Neural cell (in vitro differentiated cells): ENCODE measurements around the gene SSBP1. TPM values are rescaled to one million over a fixed set of nuclear protein-coding genes. Genes with fewer than 3 reads are reported as not detected.

Experiments
- H2AFZ ChIP-seq: fragments of 200-600, 300-800 bp; sonication (generic), shearing (Covaris generic); 2 replicates; pipeline ENCODE4 v1.6.0; 2014; ENCODE audit warnings: low read depth, mild to moderate bottlenecking, antibody characterized with exemption, low read length, moderate library complexity
- H3F3A ChIP-seq: fragments of 200-600 bp; shearing (Covaris generic); 2 replicates; pipeline ENCODE4 v1.6.1; 2016; ENCODE audit warnings: mild to moderate bottlenecking, moderate library complexity, mixed read lengths, antibody characterized with exemption, low read length; ENCODE audit not compliant: insufficient read depth, poor library complexity, severe bottlenecking
- H3K27ac ChIP-seq: fragments of 200-600, 300-800 bp; sonication (generic), shearing (Covaris generic); 2 replicates; pipeline ENCODE4 v1.5.1; 2014; ENCODE audit warnings: mild to moderate bottlenecking, low read length, moderate library complexity
- H3K27me3 ChIP-seq: fragments of 300-800, 200-600 bp; sonication (generic), shearing (Covaris generic); 2 replicates; pipeline ENCODE4 v1.6.0; 2014; ENCODE audit warnings: mild to moderate bottlenecking, low read depth, low read length, moderate library complexity; ENCODE audit not compliant: insufficient read depth
- H3K36me3 ChIP-seq: fragments of 300-800, 200-600 bp; sonication (generic), shearing (Covaris generic); 2 replicates; pipeline ENCODE4 v1.5.1; 2014; ENCODE audit warnings: mild to moderate bottlenecking, antibody characterized with exemption, low read length, moderate library complexity; ENCODE audit not compliant: insufficient read depth
- H3K4me2 ChIP-seq: fragments of 300-800, 200-600 bp; sonication (generic), shearing (Covaris generic); 2 replicates; pipeline ENCODE4 v1.6.0; 2014; ENCODE audit warnings: mild to moderate bottlenecking, low read length
- H3K4me3 ChIP-seq: fragments of 300-800, 200-600 bp; sonication (generic), shearing (Covaris generic); 2 replicates; pipeline ENCODE4 v1.5.1; 2014; ENCODE audit warnings: mild to moderate bottlenecking, low read length, moderate library complexity
- H3K79me2 ChIP-seq: fragments of 200-600 bp; shearing (Covaris generic); replicated peaks from 2 replicates; pipeline ENCODE4 v1.6.0; 2014; ENCODE audit warnings: mild to moderate bottlenecking, low read length, moderate library complexity; ENCODE audit not compliant: insufficient read depth
- H3K9ac ChIP-seq: fragments of 300-800, 200-600 bp; sonication (generic), shearing (Covaris generic); 2 replicates; pipeline ENCODE4 v1.6.1; 2016; ENCODE audit warnings: mild to moderate bottlenecking, low read length, mixed read lengths
- H3K9me2 ChIP-seq: fragments of 200-600 bp; shearing (Covaris generic); 2 replicates; pipeline ENCODE4 v1.6.1; 2016; ENCODE audit warnings: mild to moderate bottlenecking, low read length, mixed read lengths; ENCODE audit not compliant: insufficient read depth
- H3K9me3 ChIP-seq: fragments of 200-600, 300-800 bp; sonication (generic), shearing (Covaris generic); 2 replicates; pipeline ENCODE4 v1.6.1; 2016; ENCODE audit warnings: mild to moderate bottlenecking, mixed run types, low read length, moderate library complexity, mixed read lengths
- H4K20me1 ChIP-seq: fragments of 200-600 bp; shearing (Covaris generic); 2 replicates; pipeline ENCODE4 v1.6.1; 2016; ENCODE audit warnings: mild to moderate bottlenecking, mixed run types; ENCODE audit not compliant: insufficient read depth
- EP300 ChIP-seq: fragments of 450-650 bp; conservative IDR thresholded peaks from 2 replicates; pipeline ENCODE4 v1.6.1; 2014; ENCODE audit warnings: antibody characterized with exemption, mild to moderate bottlenecking, moderate library complexity; ENCODE audit not compliant: poor library complexity, severe bottlenecking
- EZH2 ChIP-seq: fragments of 200-600, 300-800 bp; shearing (Covaris generic), sonication (generic); IDR thresholded peaks from 2 replicates; pipeline ENCODE4 v1.6.1; 2014; ENCODE audit warnings: antibody characterized with exemption, low read length, borderline replicate concordance, mild to moderate bottlenecking; ENCODE audit not compliant: insufficient read depth, poor library complexity, severe bottlenecking
- MXI1 ChIP-seq: fragments of 450-650 bp; conservative IDR thresholded peaks from 2 replicates; pipeline ENCODE4 v1.6.1; 2014; ENCODE audit warnings: antibody characterized with exemption, mild to moderate bottlenecking; ENCODE audit not compliant: poor library complexity, severe bottlenecking
- POLR2AphosphoS5 ChIP-seq: IDR thresholded peaks from 2 replicates; pipeline ENCODE4 v1.6.1; 2012
- RAD21 ChIP-seq: fragments of 450-650 bp; conservative IDR thresholded peaks from 2 replicates; pipeline ENCODE4 v1.6.1; 2014; ENCODE audit warnings: antibody characterized with exemption, mild to moderate bottlenecking, moderate library complexity
- SMC3 ChIP-seq: fragments of 450-650 bp; conservative IDR thresholded peaks from 2 replicates; pipeline ENCODE4 v1.6.1; 2014; ENCODE audit warnings: antibody characterized with exemption, mild to moderate bottlenecking, moderate library complexity; ENCODE audit not compliant: poor library complexity
- TAF1 ChIP-seq: IDR thresholded peaks from 2 replicates; pipeline ENCODE4 v1.6.1; 2012; ENCODE audit warnings: low read depth
- polyA plus RNA-seq: library from polyadenylated mRNA; depleted of rRNA; stranded (reverse); fragments of >200 nt; gene quantifications from 2 replicates; pipeline ENCODE4 v1.2.3, GENCODE V29; 2014
- TF ChIP-seq, protein P1 (sequence below): fragments of 450-650 bp; IDR thresholded peaks from 2 replicates; pipeline ENCODE4 v1.5.1; 2014; ENCODE audit warnings: antibody characterized with exemption, mild to moderate bottlenecking, moderate library complexity; ENCODE audit not compliant: poor library complexity, severe bottlenecking
- TF ChIP-seq, protein P2 (sequence below): IDR thresholded peaks from 2 replicates; pipeline ENCODE4 v1.6.1; 2012; ENCODE audit warnings: borderline replicate concordance

The SSBP1 gene
- polyA plus RNA-seq, 1 donor from 2014 or later = 296 TPM

DNA sequence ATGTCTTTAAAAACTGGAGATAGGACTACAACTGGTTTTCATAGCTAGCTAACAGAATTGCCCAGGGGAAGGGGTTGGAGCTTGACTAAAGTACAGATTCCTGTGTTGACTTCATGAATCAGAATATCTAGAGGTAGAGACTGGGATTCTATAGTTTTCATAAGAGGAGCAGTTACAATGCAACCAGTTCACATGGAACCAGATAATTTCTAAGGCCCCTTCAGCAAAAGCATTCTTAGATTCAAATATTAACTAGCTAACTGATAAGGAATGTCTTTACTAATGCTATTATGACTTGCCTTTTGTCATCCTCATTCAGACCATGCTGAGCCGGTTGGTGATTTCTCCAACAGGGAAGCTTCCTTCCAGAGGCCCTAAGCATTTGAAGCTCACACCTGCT is 24.3 kb upstream of the SSBP1 start:
- Histone ChIP-seq H3K4me3 (no peak overlapping the region), H3K9ac (no peak overlapping the region), H3K27me3 (no peaks in the 10 kb centered on the region), H3K4me2 (no peak overlapping the region), H3K79me2 (no peaks in the 10 kb centered on the region), H4K20me1 (no peaks in the 10 kb centered on the region), H3K36me3 (no peaks in the 10 kb centered on the region), H3F3A (no peaks in the 10 kb centered on the region), H3K9me3 (no peaks in the 10 kb centered on the region), H3K9me2 (no peaks in the 10 kb centered on the region), H3K27ac (no peak overlapping the region), H2AFZ (no peak overlapping the region)
- TF ChIP-seq, protein P1, sequence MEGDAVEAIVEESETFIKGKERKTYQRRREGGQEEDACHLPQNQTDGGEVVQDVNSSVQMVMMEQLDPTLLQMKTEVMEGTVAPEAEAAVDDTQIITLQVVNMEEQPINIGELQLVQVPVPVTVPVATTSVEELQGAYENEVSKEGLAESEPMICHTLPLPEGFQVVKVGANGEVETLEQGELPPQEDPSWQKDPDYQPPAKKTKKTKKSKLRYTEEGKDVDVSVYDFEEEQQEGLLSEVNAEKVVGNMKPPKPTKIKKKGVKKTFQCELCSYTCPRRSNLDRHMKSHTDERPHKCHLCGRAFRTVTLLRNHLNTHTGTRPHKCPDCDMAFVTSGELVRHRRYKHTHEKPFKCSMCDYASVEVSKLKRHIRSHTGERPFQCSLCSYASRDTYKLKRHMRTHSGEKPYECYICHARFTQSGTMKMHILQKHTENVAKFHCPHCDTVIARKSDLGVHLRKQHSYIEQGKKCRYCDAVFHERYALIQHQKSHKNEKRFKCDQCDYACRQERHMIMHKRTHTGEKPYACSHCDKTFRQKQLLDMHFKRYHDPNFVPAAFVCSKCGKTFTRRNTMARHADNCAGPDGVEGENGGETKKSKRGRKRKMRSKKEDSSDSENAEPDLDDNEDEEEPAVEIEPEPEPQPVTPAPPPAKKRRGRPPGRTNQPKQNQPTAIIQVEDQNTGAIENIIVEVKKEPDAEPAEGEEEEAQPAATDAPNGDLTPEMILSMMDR = no peak
- TF ChIP-seq TAF1 = no peak
- TF ChIP-seq MXI1 = no peak
- no peak for TF ChIP-seq EZH2
- TF ChIP-seq EP300 = no peak
- TF ChIP-seq RAD21 = no peak
- TF ChIP-seq, protein P2, sequence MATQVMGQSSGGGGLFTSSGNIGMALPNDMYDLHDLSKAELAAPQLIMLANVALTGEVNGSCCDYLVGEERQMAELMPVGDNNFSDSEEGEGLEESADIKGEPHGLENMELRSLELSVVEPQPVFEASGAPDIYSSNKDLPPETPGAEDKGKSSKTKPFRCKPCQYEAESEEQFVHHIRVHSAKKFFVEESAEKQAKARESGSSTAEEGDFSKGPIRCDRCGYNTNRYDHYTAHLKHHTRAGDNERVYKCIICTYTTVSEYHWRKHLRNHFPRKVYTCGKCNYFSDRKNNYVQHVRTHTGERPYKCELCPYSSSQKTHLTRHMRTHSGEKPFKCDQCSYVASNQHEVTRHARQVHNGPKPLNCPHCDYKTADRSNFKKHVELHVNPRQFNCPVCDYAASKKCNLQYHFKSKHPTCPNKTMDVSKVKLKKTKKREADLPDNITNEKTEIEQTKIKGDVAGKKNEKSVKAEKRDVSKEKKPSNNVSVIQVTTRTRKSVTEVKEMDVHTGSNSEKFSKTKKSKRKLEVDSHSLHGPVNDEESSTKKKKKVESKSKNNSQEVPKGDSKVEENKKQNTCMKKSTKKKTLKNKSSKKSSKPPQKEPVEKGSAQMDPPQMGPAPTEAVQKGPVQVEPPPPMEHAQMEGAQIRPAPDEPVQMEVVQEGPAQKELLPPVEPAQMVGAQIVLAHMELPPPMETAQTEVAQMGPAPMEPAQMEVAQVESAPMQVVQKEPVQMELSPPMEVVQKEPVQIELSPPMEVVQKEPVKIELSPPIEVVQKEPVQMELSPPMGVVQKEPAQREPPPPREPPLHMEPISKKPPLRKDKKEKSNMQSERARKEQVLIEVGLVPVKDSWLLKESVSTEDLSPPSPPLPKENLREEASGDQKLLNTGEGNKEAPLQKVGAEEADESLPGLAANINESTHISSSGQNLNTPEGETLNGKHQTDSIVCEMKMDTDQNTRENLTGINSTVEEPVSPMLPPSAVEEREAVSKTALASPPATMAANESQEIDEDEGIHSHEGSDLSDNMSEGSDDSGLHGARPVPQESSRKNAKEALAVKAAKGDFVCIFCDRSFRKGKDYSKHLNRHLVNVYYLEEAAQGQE = no peak
- TF ChIP-seq SMC3 = no peak
- no peak for TF ChIP-seq POLR2AphosphoS5

DNA sequence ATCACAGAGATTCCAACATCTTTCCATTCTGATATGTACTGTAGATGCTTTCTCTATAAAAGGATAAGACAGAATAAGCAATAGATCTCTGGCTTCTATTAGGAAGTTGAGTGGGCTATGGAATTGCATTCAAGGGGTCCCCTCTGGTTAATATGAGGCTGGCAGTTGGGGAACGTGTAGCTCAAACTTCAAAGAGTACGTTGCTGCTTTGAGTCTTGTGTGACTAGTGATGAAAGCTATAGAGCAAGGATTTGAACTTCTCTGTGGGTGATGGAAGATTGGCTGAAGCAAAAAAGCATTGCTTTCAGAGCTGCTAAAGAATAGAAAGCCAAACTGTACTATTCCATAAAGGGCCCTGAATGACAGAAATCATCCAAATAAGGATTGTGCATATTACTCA is 23.6 kb upstream of the SSBP1 start:
- no peak overlapping the region for H3K4me2 ChIP-seq
- no peaks in the 10 kb centered on the region for H3K9me3 ChIP-seq
- H3K79me2 ChIP-seq = no peaks in the 10 kb centered on the region
- H3K27ac ChIP-seq = no peak overlapping the region
- H3K4me3 ChIP-seq = no peak overlapping the region
- no peak for TF ChIP-seq TAF1
- TF ChIP-seq, protein P2 = no peak
- no peaks in the 10 kb centered on the region for H3K27me3 ChIP-seq
- no peaks in the 10 kb centered on the region for H4K20me1 ChIP-seq
- H3K9me2 ChIP-seq = no peaks in the 10 kb centered on the region
- H3K9ac ChIP-seq = no peak overlapping the region
- no peak overlapping the region for H2AFZ ChIP-seq
- no peaks in the 10 kb centered on the region for H3F3A ChIP-seq
- no peaks in the 10 kb centered on the region for H3K36me3 ChIP-seq
